GM19043 (cell line): ENCODE data around the gene CTIF.
A peak's percentile ranks its signal among the peaks of the same experiment; 100 is the strongest.

ENCODE experiments used
- ATAC-seq: cut with Tn5 transposase; IDR thresholded peaks from one replicate; pipeline ENCODE4 v1.9.1; 2021; ENCODE audit warnings: low read depth; ENCODE audit not compliant: unreplicated experiment

The CTIF gene

GRCh38 chr18:48824231-48824970, 285.6 kb downstream of the CTIF start:
- no peak for ATAC-seq

DNA sequence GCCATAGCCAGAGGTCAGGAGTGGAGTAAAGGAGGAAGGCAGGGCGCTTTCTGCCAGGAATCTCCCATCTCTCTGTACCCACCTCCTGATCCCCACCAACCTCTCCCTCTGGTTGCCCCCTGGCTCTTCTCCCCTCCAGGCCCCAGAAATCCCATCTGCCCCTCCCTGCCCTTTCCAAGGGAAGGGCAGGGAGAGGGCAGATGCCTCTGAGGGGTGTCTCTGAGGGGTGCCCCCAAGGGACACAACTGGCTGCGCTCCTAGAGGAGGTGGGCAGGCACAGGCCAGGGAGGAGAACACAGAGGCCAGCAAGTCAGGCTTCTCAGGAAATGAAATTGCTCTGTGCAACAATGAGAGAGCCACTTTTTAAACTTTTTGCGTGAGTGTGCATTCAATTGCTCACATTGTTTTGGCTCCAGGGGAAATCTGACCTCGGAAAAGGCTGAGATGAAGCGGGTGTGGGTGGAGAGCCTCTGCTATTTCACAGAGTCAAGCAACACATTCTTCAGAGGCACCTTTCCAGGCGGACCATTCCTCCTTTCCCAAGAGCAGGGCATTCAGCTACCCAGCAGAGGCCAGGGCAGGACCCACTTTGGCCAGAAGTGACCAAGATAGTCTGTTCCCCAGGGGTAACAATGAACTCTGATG, 286.4 kb downstream of the CTIF start:
- no peak for ATAC-seq

- no peak for ATAC-seq
Observed at GRCh38 chr18:48826271-48826670, 287.4 kb downstream of the CTIF start.

DNA sequence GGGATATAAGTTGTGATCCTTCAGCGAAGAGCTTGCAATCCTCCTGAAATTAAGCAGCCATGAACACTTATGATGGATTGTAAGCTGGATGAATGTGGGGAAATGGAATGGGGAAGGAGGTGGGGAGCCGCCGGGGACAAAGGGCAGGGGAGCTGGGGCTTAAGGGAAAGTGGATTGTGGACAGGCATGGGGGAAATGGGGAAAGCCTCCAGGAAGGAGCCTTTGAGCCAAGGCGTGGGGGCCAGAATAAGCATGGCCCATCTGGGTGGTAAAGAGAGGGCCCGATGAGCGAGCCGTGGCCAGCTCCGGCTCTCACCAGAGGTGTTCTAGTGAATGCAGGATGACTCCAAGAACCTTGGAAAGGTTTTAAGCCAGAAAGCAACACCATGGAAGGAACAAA, 288.0 kb downstream of the CTIF start:
- no peak for ATAC-seq

DNA sequence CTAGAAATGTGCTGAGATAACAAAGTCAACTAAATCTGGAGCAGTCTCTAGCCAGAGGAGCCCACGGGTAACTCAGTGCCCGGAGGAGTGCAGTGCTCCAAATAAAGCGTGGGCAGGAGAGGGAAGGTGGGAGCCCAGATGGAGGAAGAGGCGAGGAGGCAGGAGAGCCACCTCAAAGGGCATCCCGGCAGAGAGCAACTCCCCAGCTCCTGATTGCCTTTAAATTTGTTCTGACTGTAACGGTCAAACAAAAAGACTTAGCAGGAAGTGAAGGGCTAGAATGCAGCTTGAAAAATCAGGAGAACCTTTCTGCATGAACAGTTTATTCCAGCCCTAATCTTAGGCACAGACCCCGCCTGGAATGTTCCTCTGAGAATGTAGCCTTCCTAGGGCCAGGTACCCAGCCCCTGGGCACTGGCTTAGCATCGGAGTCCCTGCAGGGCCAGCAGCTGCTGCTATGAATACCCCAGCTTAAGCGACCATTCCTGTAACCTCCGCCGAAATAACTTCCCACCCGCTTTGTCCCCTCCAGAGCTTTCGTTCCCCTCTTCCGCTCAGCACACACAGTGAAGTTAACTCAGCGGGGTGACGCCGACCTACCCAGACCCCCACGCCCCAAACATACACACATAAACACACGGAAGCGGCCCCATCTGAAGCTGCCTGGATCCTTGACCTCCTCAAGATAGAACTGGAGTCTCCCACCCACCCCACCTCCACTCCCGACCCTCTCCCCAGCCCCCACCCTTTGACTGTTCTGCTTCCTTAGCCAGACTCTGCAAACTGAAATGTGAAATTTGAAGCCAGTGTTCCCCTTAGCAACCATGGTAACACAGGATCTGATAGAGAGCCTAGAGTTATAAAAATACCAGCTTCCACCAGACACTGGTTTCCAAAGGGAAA, 288.7 kb downstream of the CTIF start:
- ATAC-seq = no peak

DNA sequence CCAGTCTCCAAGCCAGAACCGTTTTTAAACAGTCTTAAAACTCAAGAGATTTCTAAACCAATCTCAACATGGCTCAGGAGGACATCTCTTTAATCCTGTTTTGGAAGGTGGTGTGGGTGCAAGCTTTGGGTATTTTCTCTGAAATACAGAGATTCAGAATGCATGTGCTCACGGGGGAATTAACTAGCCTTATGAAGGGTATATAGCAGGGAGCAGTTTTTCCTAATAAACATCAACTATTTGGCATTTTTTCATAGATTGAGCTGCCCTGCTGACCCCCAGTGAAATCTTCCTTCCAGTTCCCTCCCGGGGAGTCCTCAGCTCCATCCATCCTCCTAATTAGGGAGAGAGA, 289.3 kb downstream of the CTIF start:
- ATAC-seq = no peak

- no peak for ATAC-seq
Observed at GRCh38 chr18:48828691-48829442, 290.0 kb downstream of the CTIF start.

DNA sequence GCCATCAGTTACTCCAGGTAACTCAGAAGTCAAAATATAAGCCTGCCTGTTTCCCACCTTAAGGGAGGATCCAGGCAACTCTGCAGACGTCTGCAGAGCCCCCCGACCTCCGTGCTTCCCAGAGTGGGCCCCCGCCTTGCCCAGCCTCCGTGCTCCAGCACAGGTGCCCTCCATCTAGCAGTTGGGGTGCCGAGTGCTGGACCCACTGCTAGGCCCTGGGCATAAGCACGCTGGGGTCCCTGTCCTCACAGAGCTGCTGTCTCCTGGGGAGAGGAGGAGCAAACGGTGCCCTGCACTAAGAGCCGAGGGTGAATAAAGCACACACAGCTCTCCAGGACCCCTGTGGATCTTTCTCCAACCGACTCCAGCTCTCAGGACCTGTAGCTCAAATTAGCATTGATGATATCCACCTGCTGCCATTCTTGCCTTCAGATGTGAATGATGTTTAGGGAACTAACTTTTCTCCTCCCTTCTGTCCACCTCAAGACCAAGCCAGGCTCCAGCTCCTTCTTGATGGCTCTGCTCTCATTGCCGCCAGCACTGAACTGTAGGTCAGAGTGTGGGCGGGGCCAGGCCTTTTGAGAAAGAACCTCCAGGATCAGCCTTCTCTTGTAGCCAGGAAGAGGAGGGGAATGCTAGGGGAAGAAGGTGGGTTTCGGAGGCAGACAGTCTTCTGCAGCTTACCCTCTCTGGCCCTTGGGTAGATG, 290.8 kb downstream of the CTIF start:
- no peak for ATAC-seq

- ATAC-seq = no peak
Observed at GRCh38 chr18:48831113-48831759, 292.4 kb downstream of the CTIF start.

- ATAC-seq = no peak
Observed at GRCh38 chr18:48831802-48832201, 293.0 kb downstream of the CTIF start.

GRCh38 chr18:48832938-48833700, 294.3 kb downstream of the CTIF start:
- ATAC-seq = no peak

- ATAC-seq = peak; percentile 72
Observed at GRCh38 chr18:48833701-48834412, 295.0 kb downstream of the CTIF start.

- peak; percentile 58 for ATAC-seq
Observed at GRCh38 chr18:48834413-48835031, 295.7 kb downstream of the CTIF start.

DNA sequence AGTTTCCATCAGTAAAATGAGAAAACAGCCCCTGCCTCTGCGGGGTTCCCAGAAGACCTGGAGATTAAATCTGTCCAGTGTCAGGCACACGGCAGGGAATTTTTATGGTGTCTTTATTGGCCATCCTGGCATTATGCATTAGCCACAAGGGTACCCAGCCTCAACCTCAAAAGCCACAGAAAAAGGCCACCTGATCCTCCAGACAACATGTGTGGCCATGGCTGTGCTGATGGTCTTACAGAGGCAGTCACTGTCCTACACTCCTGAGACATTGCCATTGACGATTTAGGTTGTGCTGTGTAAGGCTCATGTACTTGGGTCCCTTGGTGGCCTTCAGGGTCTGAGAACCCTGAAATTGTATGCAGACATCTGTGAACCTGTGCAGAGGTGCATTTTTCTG, 296.3 kb downstream of the CTIF start:
- ATAC-seq = no peak

DNA sequence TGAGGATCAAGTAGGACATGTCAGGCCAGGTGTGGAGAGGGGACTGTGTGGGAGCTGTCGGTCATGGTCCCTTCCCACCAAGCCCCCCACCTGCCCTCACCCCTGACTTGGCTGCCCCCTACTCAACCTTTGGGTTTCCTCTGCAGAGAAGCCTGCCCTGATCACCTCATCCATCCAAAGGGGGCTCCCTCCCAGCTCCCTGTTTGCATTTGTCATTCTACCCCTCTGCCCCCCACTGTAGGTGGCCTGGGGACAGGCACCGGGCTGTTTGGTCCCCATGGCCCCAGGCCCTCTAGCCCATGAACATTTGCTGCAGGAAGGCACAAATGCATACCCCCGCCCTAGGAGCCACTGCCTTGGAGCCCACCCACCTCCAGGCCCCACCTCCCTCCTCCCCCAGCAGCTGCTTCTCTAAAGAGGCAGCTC, 296.9 kb downstream of the CTIF start:
- no peak for ATAC-seq

DNA sequence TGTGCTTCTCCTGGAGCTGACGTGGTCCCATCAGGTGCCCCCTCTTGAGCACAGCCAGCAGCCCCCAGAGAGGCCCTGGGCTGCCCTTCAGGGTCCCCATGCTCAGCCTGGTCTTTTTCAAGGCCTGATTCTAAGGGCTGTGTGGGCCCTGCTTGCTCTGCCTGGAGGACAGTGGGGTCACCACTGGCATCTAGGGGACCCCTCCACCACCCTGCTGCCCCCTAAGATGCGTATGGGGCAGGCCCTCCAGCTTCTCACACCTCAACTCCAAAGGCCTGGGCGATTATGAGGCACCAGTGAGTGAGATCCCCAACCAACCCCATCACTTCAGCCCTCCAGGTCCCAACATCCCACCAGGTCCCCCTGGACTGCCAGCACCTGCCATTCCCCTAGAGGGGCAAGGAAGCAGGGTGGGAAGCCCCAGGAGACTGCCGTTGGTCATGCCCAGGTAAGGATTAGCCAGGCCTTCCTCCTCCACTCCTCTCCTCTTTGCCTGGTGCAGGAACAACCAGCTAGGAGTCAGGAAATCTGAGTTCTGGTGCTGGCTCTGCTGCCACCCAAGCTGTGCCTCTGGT, 297.5 kb downstream of the CTIF start:
- ATAC-seq = no peak

- ATAC-seq = no peak
Observed at GRCh38 chr18:48836806-48837615, 298.2 kb downstream of the CTIF start.
